ENCODE measurements around the gene TEX28.
"Not testable (repeated sequence)": the region's sequence is repeated elsewhere in the genome, so short reads cannot be mapped to it uniquely, and the experiment has no call there.

Gene TEX28

DNA sequence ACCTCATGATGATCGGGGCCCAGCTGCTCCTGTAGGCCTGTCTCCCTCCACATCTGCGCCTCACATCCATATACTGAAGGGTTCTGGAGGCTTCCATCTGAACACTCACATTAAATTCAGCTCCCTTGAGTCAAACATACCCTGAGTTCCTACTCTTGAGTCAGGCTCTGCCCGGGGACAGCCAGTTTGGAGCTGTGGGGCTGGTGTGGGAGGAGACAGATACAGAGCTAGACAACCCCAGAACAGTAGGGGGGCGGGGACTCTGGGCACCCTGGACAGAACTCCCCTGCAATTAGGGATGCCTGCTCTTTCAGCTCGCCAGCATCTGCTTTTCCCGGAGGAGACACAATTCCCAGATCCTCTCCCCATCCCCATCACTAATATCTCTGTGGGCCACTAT is 31.9 kb downstream of the TEX28 start:
- intact Hi-C loops (cut with DNase I) = not testable (repeated sequence)

DNA sequence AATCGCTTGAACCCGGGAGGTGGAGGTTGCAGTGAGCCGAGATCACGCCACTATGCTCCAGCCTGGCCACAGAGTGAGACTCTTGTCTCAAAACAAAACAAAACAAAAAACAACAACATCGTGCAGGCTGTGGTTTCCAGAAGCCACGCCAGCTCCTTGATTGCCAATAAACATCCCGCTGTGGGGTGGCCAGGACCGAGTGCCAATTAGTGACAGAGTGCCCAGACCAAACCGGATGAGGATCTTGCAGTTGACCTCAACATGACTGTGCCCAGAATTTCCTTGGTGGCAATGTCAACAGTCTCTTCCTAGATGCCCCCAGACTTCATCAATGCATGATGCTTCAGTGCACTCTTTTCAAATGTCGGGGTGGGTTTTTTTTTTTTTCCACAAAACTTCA is 36.2 kb downstream of the TEX28 start:
- intact Hi-C loops (cut with DNase I); DNase-seq: not testable (repeated sequence)

More for the DNA sequence above, 31.9 kb downstream of the TEX28 start:
- DNase-seq = not testable (repeated sequence)

DNA sequence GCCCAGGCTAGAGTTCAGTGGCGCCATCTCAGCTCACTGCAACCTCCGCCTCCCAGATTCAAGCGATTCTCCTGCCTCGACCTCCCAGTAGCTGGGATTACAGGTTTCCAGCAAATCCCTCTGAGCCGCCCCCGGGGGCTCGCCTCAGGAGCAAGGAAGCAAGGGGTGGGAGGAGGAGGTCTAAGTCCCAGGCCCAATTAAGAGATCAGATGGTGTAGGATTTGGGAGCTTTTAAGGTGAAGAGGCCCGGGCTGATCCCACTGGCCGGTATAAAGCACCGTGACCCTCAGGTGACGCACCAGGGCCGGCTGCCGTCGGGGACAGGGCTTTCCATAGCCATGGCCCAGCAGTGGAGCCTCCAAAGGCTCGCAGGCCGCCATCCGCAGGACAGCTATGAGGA is 37.6 kb downstream of the TEX28 start, which contains the start of gene OPN1MW3:
Gene OPN1MW3, plus strand, starts transcription at position 301 of the 400 bp plus-strand sequence. Its CDS starts 38 bp downstream, at position 339.
- intact Hi-C loops (cut with DNase I) = not testable (repeated sequence)

DNA sequence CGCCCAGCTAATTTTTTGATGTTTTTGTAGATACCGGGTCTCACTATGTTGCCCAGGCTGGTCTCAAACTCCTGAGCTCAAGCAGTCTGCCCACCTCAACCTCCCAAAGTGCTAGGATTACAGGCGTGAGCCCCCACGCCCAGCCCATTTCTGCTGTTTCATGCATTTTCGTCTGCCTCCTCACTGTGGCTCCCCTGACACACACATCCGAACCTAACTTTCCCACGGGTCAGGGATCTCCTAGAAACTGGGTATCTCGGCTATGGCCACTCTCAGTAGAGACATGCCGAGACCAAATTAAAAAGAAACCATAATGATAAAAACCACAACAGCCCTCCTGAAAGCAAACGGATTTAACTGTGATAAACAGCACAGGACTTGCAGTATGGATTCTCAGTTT is 46.8 kb downstream of the TEX28 start:
- DNase-seq; intact Hi-C loops (cut with DNase I): not testable (repeated sequence)

More for the DNA sequence above, 37.6 kb downstream of the TEX28 start, which contains the start of gene OPN1MW3:
- DNase-seq = not testable (repeated sequence)

DNA sequence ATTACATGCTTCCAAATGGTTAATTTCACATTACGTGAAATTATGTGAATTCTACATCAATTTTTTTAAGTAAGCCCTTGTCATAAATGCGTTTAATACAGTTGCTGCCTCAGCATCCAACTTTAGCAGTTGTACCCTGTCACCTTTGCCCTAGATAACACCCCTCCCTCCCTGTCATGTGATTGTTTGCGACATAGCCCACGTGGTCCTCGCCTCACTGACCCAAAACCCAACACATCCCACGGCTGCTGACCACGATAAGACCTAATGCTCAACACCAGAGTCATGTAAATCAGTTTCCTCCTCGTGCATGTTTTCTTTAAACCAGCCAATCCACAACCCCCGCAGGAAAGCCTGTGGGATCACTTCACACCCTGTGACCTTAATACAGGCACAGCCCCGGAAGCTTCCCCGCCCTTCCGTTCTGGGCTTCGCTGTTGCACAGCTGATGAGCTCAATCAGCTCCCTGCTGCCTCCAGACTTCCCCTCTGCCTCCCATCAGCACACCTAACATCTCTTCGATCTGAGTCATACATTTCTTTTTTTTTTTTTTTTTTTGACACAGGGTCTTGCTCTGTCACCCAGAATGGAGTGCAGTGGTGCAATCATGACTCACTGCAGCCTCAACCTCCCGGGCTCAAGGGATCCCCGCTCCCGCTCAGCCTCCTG is 47.4 kb downstream of the TEX28 start:
- intact Hi-C loops (cut with DNase I); DNase-seq: not testable (repeated sequence)

DNA sequence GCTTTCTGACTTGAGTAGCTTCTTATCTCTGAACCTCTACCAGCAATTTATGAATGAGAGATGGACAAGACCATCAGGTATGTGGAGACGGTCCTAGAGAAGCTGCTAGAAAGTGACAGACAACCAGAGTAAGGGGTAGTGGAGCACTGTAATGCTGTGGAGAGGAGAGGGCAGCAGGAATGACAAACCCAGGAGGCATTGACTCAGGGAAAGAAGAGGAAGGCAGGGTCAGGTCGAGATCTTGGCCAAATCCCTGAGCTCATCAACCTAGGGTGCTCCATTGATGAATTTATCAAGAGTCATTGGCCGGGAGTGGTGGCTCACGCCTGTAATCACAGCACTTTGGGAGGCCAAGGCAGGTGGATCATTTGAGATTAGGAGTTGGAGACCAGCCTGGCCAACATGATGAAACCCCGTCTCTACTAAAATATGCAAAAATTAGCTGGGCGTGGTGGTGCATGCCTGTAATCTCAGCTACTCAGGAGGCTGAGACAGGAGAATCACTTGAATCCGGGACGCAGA is 54.9 kb downstream of the TEX28 start:
- intact Hi-C loops (cut with DNase I) = not testable (repeated sequence)

DNA sequence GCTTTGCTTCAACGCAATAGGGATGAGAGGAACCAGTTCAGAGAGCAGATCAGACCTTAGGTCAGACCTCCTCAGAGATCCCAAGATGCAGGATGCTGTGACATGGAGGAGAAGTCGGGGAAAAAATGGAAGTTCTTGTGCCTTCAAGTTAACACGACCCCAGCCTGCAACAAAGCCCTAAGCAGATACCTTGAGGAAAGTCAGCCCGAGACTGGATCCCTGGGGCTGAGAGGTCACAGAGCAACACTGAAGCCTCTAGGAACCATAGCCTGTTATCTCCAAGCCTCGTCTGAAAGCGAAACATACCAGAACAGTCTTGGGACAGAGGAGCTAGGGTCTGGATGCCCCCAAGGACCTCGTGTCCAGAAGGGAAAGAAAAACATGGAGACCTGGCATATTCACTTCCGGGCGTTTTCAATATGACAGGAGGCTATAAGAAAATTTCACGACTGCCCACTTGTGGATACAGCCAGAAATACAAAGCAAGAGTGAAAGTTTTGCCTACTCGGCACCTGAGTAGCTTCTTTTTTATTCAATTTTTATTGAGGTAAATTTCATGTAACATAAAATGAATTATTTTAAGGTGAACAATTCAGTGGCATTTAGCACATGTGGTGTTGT is 55.9 kb downstream of the TEX28 start:
- peak in 1 of 42 donors; percentile 2 for DNase-seq
- intact Hi-C loops (cut with DNase I) = not testable (repeated sequence)

More for the DNA sequence above, 54.9 kb downstream of the TEX28 start:
- peak in 4 of 42 donors; percentile 3 to 33 (median 6) for DNase-seq

DNA sequence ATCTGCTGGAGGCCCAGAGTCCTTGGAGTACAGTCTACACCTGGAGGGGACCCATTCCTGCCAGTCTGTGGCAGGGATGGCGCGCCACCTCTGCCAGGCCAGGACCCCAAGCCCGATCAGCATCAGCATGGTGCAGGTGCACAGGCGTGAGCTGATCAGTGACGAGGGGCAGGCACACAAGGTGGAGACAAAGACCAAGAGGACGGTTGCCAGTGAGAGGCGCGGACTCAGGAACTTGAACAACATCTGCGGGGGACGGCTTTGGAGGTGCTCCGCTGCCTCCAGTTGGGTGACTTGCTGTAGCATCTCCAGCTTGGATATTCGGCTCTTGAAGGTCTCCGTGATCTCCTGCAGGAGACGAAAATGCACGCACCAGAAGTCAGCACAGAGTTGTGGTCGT is 61.3 kb downstream of the TEX28 start:
- DNase-seq; intact Hi-C loops (cut with DNase I): not testable (repeated sequence)

DNA sequence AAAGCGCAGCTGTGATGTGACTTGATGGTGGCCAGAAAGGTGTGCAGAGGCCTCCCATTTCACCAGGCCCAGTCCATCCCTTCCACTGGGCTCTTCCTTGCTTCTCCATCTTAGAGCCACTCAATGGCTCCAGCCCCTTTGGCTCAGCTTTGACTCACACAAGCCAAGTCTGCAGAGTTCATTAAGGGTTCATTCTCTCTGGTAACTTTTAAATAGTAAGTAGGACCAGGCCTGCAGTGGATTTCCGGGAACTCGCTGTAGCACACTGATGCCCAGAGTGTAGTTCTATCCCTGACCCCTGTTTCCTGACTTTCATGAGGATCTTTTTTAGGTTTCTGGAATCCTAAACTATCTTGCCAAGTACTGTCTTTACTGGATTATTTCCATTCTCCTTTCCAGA is 63.5 kb downstream of the TEX28 start:
- intact Hi-C loops (cut with DNase I); DNase-seq: not testable (repeated sequence)

DNA sequence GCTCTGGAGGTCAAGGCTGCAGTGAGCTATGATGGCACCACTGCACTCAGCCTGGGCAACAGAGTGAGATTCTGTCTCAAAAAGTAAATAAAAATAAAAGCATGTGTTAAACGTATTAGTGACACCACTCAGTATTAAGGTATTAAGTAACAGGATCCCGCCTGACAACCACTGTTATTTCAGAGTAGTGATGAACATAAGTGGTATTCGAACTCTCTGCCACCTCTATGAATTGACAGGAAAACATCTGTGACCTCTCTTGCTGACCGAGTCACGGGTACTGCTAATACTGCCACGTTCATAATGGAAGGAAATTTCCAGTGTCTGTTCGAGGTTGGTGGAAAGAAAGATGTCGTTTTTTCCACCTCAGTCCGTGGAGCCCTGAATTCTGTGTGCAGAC is 68.2 kb downstream of the TEX28 start:
- DNase-seq; intact Hi-C loops (cut with DNase I): not testable (repeated sequence)

DNA sequence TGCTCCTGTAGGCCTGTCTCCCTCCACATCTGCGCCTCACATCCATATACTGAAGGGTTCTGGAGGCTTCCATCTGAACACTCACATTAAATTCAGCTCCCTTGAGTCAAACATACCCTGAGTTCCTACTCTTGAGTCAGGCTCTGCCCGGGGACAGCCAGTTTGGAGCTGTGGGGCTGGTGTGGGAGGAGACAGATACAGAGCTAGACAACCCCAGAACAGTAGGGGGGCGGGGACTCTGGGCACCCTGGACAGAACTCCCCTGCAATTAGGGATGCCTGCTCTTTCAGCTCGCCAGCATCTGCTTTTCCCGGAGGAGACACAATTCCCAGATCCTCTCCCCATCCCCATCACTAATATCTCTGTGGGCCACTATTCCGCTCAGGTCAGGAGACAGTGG is 69.6 kb downstream of the TEX28 start:
- intact Hi-C loops (cut with DNase I); DNase-seq: not testable (repeated sequence)
